ENCODE data around the gene ZNF670.

- TF ChIP-seq CTCF (IDR thresholded peaks at IDR 0.05) (0 out of 2 replicates have a peak, but pooled peaks have one; percentile 5), ZFX (IDR thresholded peaks at IDR 0.05; ENCODE audit: borderline replicate concordance) (no peak)
These were observed 32.7 kb upstream of the ZNF670 start for GRCh38 chr1:247111259-247111699.
